ENCODE data around the gene RBM47. TPM values are rescaled to one million over a fixed set of nuclear protein-coding genes. Genes with fewer than 3 reads are reported as not detected.

The RBM47 gene
- total RNA-seq, 1 donor = 2.2 TPM

DNA sequence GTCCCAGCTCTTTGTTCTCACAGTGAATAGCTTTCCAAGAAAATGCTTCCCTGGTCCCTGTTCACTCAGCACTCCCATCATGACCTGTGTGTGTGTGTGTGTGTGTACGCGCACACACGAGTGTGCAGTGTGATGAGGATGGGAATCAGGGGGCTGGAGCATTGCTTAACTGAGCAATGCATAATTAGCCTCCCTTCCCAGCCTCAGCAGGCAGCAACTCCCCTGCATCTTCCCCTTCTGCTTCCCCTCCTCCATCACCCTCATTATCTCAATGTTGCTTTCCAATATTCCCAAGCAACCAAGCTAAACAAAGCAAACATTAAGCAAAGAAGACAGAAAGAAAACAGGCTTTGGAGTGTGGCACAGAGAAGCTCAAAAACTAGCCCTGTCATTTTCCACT, 137.0 kb downstream of the RBM47 start:
- no peak for DNase-seq (ENCODE audit: insufficient read length, low spot score, missing footprints)
- H3K9me3 ChIP-seq (ENCODE audit: low read depth, low read length) = no peaks in the 10 kb centered on the region
- no peaks in the 10 kb centered on the region for H4K20me1 ChIP-seq (ENCODE audit: insufficient read depth, low read length)
- H3K27ac ChIP-seq (ENCODE audit: low read depth, low read length) = no peak overlapping the region
- H3K4me2 ChIP-seq (ENCODE audit: insufficient read depth, low read length) = no peak overlapping the region
- no peaks in the 10 kb centered on the region for H3K36me3 ChIP-seq (ENCODE audit: insufficient read depth, low read length)
- no peak overlapping the region for H2AFZ ChIP-seq (ENCODE audit: low read length)
- no peaks in the 10 kb centered on the region for H3K4me1 ChIP-seq (ENCODE audit: insufficient read depth, low read length)
- H3K4me3 ChIP-seq (ENCODE audit: insufficient read depth, low read length) = no peak overlapping the region
- TF ChIP-seq, protein P1, sequence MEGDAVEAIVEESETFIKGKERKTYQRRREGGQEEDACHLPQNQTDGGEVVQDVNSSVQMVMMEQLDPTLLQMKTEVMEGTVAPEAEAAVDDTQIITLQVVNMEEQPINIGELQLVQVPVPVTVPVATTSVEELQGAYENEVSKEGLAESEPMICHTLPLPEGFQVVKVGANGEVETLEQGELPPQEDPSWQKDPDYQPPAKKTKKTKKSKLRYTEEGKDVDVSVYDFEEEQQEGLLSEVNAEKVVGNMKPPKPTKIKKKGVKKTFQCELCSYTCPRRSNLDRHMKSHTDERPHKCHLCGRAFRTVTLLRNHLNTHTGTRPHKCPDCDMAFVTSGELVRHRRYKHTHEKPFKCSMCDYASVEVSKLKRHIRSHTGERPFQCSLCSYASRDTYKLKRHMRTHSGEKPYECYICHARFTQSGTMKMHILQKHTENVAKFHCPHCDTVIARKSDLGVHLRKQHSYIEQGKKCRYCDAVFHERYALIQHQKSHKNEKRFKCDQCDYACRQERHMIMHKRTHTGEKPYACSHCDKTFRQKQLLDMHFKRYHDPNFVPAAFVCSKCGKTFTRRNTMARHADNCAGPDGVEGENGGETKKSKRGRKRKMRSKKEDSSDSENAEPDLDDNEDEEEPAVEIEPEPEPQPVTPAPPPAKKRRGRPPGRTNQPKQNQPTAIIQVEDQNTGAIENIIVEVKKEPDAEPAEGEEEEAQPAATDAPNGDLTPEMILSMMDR (IDR thresholded peaks at IDR 0.05; ENCODE audit: extremely low read depth, low read depth, low read length) = no peak
- peaks cover 4% of the 10 kb centered on the region for H3K27me3 ChIP-seq (ENCODE audit: insufficient read depth, low read length)
- H3K79me2 ChIP-seq (ENCODE audit: insufficient read depth, low read length) = no peaks in the 10 kb centered on the region

DNA sequence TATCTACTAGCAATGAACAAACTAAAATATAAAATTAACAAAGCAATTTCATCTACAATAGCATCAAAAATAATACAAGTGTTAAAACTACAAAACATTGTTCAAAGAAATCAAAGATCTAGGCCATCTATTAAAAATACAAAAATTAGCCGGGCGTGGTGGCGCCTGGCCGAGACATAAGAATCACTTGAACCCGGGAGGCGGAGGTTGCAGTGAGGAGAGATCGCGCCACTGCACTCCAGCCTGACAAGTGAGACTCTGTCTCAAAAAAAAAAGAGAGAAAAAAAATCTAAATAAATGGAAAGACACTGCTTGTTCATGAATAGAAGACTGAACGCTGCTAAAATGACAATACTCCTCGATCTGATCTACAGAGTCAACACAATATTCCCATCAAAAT, 139.2 kb downstream of the RBM47 start:
- Histone ChIP-seq H2AFZ (ENCODE audit: low read length) (no peak overlapping the region), H3K27me3 (ENCODE audit: insufficient read depth, low read length) (peaks cover 4% of the 10 kb centered on the region), H3K36me3 (ENCODE audit: insufficient read depth, low read length) (no peaks in the 10 kb centered on the region), H3K4me2 (ENCODE audit: insufficient read depth, low read length) (no peak overlapping the region), H3K79me2 (ENCODE audit: insufficient read depth, low read length) (no peaks in the 10 kb centered on the region), H4K20me1 (ENCODE audit: insufficient read depth, low read length) (no peaks in the 10 kb centered on the region), H3K27ac (ENCODE audit: low read depth, low read length) (no peak overlapping the region), H3K4me1 (ENCODE audit: insufficient read depth, low read length) (peaks cover 7% of the 10 kb centered on the region), H3K4me3 (ENCODE audit: insufficient read depth, low read length) (no peak overlapping the region), H3K9me3 (ENCODE audit: low read depth, low read length) (no peaks in the 10 kb centered on the region)
- TF ChIP-seq, protein P1 (IDR thresholded peaks at IDR 0.05; ENCODE audit: extremely low read depth, low read depth, low read length) = no peak
- DNase-seq (ENCODE audit: insufficient read length, low spot score, missing footprints) = no peak

DNA sequence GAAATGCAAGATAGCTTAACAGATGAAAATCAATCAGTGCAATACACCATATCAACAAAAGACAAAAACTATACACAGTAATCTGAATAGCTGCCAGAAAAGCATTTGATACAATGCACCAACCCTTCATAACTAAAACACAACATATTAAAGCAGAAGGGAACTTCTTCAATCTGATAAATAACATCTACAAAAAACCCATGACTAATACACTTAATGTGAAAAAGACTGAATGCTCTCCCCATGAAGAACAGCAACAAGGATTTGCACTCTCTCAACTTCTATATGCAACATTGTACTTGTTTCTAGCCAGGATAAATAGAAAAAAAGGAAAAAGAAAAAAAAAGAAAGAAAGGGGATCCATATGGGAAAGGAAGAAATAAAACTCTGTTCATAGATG, 139.7 kb downstream of the RBM47 start:
- TF ChIP-seq, protein P1 (IDR thresholded peaks at IDR 0.05; ENCODE audit: extremely low read depth, low read depth, low read length) = no peak
- H3K27ac ChIP-seq (ENCODE audit: low read depth, low read length) = no peak overlapping the region
- no peak for DNase-seq (ENCODE audit: insufficient read length, low spot score, missing footprints)
- no peaks in the 10 kb centered on the region for H4K20me1 ChIP-seq (ENCODE audit: insufficient read depth, low read length)
- no peaks in the 10 kb centered on the region for H3K36me3 ChIP-seq (ENCODE audit: insufficient read depth, low read length)
- no peak overlapping the region for H3K4me2 ChIP-seq (ENCODE audit: insufficient read depth, low read length)
- H3K27me3 ChIP-seq (ENCODE audit: insufficient read depth, low read length) = peaks cover 4% of the 10 kb centered on the region
- no peak overlapping the region for H2AFZ ChIP-seq (ENCODE audit: low read length)
- H3K9me3 ChIP-seq (ENCODE audit: low read depth, low read length) = no peaks in the 10 kb centered on the region
- H3K4me3 ChIP-seq (ENCODE audit: insufficient read depth, low read length) = no peak overlapping the region
- H3K79me2 ChIP-seq (ENCODE audit: insufficient read depth, low read length) = no peaks in the 10 kb centered on the region
- H3K4me1 ChIP-seq (ENCODE audit: insufficient read depth, low read length) = peaks cover 7% of the 10 kb centered on the region

DNA sequence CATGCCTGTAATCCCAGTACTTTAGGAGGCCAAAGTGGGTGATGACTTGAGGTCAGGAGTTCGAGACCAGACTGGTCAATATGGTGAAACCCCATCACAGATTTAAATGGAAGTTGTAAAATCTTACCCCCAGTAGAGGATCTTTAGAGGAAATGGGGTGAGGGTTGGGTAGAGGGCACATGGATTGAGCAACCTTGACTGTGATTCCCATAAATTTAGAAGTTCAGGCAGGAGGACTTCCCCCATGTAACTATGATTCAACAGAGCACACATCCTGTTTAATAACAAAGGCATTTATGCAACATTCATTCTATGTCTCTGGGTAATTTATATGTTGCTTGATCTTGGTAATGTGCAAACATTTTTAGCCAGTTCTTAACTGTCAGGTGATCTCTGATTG, 143.1 kb downstream of the RBM47 start:
- peak overlapping the region; percentile 17 for H2AFZ ChIP-seq (ENCODE audit: low read length)
- no peak for DNase-seq (ENCODE audit: insufficient read length, low spot score, missing footprints)
- TF ChIP-seq, protein P1 (IDR thresholded peaks at IDR 0.05; ENCODE audit: extremely low read depth, low read depth, low read length) = no peak
- no peak overlapping the region for H3K27ac ChIP-seq (ENCODE audit: low read depth, low read length)
- no peaks in the 10 kb centered on the region for H3K79me2 ChIP-seq (ENCODE audit: insufficient read depth, low read length)
- H3K9me3 ChIP-seq (ENCODE audit: low read depth, low read length) = no peaks in the 10 kb centered on the region
- no peaks in the 10 kb centered on the region for H3K27me3 ChIP-seq (ENCODE audit: insufficient read depth, low read length)
- no peaks in the 10 kb centered on the region for H4K20me1 ChIP-seq (ENCODE audit: insufficient read depth, low read length)
- peaks cover 7% of the 10 kb centered on the region for H3K4me1 ChIP-seq (ENCODE audit: insufficient read depth, low read length)
- no peaks in the 10 kb centered on the region for H3K36me3 ChIP-seq (ENCODE audit: insufficient read depth, low read length)
- no peak overlapping the region for H3K4me2 ChIP-seq (ENCODE audit: insufficient read depth, low read length)
- no peak overlapping the region for H3K4me3 ChIP-seq (ENCODE audit: insufficient read depth, low read length)
